ENCODE data around the gene SNX13. TPM values are rescaled to one million over a fixed set of nuclear protein-coding genes. Genes with fewer than 3 reads are reported as not detected.
A peak's percentile ranks its signal among the peaks of the same experiment; 100 is the strongest.

Gene SNX13
- total RNA-seq, 1 experiment from 2014 or later, result 29.0 TPM

GRCh38 chr7:17939211-17939605 is 1.1 kb downstream of the SNX13 start:
- no peak overlapping the region for H3K27ac ChIP-seq (ENCODE audit: insufficient read length, low read depth, low read length)
- no peaks in the 10 kb centered on the region for H4K20me1 ChIP-seq (ENCODE audit: control insufficient read depth, insufficient read depth, insufficient read length)
- no peak overlapping the region for H2BK5ac ChIP-seq (ENCODE audit: insufficient read length, low read length)
- TF ChIP-seq CTCF (conservative IDR thresholded peaks at IDR 0.05), result no peak
- no peak overlapping the region for H4K5ac ChIP-seq (ENCODE audit: insufficient read length, low read depth, low read length)
- no peak overlapping the region for H2BK120ac ChIP-seq (ENCODE audit: low read depth, low read length, poor library complexity, severe bottlenecking)
- no peak overlapping the region for H2BK15ac ChIP-seq (ENCODE audit: low read depth, low read length)
- no CpG with 5 or more reads among the region's 6 CpGs for WGBS (ENCODE audit: extremely low coverage, insufficient read length, low lambda C conversion rate)
- no peak overlapping the region for H2AFZ ChIP-seq (ENCODE audit: low read length)
- no peaks in the 10 kb centered on the region for H3K79me1 ChIP-seq (ENCODE audit: insufficient read depth, low read depth, low read length, poor library complexity, severe bottlenecking)
- H4K91ac ChIP-seq (ENCODE audit: insufficient read length, low read depth, low read length), result no peak overlapping the region
- H3K14ac ChIP-seq (ENCODE audit: insufficient read depth, low read length), result no peak overlapping the region
- H3K23ac ChIP-seq (ENCODE audit: insufficient read length, low read depth, low read length), result no peak overlapping the region
- H2BK12ac ChIP-seq (ENCODE audit: insufficient read length, low read depth, low read length), result no peak overlapping the region
- H3K36me3 Mint-ChIP-seq (ENCODE audit: insufficient read depth in 1 of 3, low read depth in 3 of 3), result no peaks in the 10 kb centered on the region
- H3K27ac Mint-ChIP-seq, result peak overlapping the region in 2 of 3 experiments; percentile 95 to 99; a peak in 4 of 7 replicates
- no peaks in the 10 kb centered on the region for H3K9me3 ChIP-seq (ENCODE audit: control insufficient read depth, low read depth, low read length)
- peaks cover 3% of the 10 kb centered on the region; the same call in 1 of the 2 replicates for H3K4me1 ChIP-seq (ENCODE audit: insufficient read depth, low read length)
- no peaks in the 10 kb centered on the region; a peak in 1 of 5 replicates for H3K9me3 Mint-ChIP-seq
- H2AK5ac ChIP-seq (ENCODE audit: insufficient read length, low read length), result no peak overlapping the region
- no peaks in the 10 kb centered on the region for H3K27me3 ChIP-seq (ENCODE audit: insufficient read depth, low read length)
- peaks cover 9% of the 10 kb centered on the region; the same call in 1 of the 2 replicates for H3K79me2 ChIP-seq (ENCODE audit: insufficient read depth, low read length)
- DNase-seq, result no peak
- no peak overlapping the region for H3K56ac ChIP-seq (ENCODE audit: insufficient read length, low read depth, low read length)
- peak overlapping the region; percentile 90 for H3K9ac ChIP-seq (ENCODE audit: extremely low read depth, insufficient read length, low read length)
- peak overlapping the region; percentile 85 for H3K4me2 ChIP-seq (ENCODE audit: insufficient read depth, insufficient read length, low read length)
- H3K4ac ChIP-seq (ENCODE audit: low read depth, low read length), result no peak overlapping the region
- no peak overlapping the region for H2BK20ac ChIP-seq (ENCODE audit: low read depth, low read length, poor library complexity, severe bottlenecking)
- peaks cover 8% of the 10 kb centered on the region for H3K23me2 ChIP-seq (ENCODE audit: insufficient read length, low read depth, low read length, poor library complexity, severe bottlenecking)
- no peak overlapping the region for H3K18ac ChIP-seq (ENCODE audit: insufficient read length, low read depth, low read length)
- H4K8ac ChIP-seq (replicated peaks; ENCODE audit: insufficient read length, low read depth, low read length), result no peak overlapping the region
- peaks cover 26 to 27% of the 10 kb centered on the region in 2 experiments for H3K4me1 Mint-ChIP-seq
- peak overlapping the region; percentile 94 to 99 for H3K4me3 Mint-ChIP-seq
- H3T11ph ChIP-seq (ENCODE audit: low read length), result no peak overlapping the region
- no peaks in the 10 kb centered on the region for H3K27me3 Mint-ChIP-seq (ENCODE audit: low read depth)
